GM18861 (cell line): ENCODE results near the gene ACAD11.
A peak's percentile ranks its signal among the peaks of the same experiment; 100 is the strongest.

Source experiments
- ATAC-seq: cut with Tn5 transposase; IDR thresholded peaks from one replicate; pipeline ENCODE4 v1.9.1; 2021; ENCODE audit not compliant: unreplicated experiment

ACAD11 gene

DNA sequence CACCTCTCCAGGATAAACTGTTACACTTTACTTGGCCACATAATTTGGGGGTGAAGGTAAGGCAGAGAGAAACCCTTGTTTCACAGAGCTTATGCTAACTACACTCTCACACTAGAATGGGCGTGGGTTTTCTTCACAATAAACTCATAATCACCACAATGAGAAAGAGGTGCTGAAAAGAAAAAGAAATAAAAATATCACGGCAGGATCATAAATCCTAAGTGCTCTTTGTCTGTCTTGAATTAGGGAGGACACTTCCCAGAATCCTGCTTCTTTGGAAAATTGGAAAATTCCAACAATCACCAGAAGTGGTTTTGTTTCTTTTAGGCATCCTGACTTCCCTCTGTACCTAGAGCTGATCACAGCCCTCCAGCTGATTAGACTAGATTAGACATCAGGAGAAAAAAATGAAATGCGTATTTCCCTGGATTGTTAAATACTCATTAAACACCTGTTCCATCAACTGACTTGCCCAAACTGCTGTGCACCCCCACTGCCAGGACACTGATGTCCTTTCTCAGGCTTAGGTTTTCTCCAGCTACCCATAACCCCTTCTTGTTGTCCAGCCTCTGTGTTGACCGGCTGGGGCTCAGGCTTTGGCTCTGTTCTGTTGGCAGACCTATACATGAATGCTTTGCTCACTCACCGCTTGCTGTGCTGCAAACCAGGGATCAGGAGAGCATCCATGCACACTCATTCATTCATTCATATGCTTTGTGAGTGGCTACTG is 104.1 kb downstream of the ACAD11 start:
- ATAC-seq, result no peak

DNA sequence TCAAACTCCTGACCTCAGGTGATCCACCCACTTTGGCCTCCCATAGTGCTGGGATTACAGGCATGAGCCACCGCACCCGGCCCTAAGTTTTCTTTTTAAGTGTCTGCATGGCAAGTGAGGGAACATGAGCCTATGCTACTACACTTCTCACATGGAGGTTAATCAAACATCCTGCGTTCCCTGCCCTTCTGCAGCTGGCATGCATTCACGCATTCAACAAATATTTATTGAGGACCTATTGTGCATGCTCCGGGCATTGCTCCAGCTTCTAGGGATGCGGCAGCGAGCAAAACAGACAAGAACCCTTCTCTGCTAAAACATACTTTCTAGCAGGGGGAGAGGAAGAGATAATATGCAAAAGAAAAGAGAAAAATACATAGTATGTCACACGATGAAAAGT is 105.2 kb downstream of the ACAD11 start:
- ATAC-seq, result no peak

DNA sequence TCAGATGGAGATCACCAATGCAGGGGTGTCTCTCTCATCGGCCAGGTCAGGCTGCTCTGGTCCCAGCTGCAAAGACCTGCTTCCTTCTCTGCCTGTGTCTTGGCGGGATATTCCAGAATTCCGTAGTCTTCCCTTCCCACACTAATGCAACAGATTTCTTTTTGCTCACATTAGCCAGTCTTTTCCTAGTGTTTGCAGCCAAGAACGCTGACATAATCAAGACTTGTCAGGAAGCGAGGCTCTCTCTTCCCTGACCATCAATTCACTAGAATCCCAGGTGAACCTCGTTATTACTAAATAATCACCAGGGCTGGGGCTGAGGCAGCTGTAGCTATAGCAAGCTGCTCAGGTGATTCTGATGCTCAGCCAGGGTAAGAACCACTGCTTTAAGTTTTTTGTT is 105.8 kb downstream of the ACAD11 start:
- ATAC-seq, result no peak

DNA sequence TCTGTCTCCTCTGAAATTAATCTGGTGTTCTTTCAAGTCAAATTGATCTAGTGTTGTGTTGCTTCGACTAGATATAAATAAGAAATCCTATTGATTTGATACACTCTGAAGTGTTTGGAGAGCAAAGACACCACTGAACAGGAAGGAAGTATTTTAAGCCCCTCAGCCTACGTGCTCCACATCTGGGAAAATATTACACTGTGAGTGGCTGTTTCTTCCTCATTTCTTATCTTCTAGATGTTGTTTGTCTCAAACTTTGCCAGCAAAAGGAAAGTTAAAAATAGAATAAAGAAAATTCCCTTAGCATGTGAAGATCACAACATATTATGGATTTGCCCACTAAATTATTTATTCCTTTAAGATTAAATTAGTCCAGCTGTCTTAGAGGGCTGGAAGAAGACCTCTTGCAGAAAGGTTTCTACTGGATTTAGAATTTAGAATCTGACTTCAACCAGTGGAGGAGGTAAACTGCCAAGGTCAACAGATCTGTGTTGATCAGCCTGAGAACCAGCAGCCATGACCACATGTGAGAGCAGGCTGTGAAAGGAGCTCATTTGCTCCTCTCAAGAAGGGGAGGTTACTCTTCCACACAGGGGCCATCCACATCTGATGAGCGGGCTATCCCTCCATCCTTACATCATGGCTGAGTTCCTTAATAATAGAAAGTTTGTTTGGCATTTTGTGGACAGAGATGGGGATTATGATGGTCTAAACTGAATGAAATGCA is 108.9 kb downstream of the ACAD11 start:
- ATAC-seq, result no peak

DNA sequence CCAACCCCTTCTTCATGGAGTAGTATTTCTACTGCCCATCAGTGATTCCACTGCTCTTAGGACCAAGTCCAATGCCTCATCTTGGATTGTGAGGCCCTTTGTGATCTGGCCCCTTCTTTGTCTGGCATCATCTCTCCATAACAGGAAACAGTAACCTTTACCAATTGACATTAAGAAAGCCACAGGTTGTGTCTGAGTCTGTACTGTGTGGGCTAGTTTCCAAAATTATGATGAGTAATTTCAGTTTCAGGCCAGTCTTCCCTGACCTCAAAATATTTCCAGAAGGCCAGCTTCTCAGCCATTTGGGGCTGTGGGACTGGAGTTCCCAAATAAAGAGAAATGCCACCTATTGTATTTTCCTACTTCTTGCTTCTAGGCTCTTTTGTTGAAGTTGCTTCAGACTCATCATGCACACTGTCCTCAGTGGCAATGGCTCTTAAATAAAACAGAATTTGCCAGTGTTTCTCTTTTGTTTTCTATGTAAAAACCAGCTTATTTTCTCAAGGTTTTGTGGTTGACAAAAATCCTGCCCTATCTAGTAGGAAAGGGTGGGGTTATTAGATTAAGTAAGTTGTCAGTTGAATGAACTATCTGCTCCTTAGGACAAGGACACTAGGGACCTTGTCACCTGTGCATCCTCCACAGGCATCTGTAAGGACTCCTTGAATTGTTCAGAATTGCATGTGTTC is 109.6 kb downstream of the ACAD11 start:
- ATAC-seq, result peak; percentile 53

DNA sequence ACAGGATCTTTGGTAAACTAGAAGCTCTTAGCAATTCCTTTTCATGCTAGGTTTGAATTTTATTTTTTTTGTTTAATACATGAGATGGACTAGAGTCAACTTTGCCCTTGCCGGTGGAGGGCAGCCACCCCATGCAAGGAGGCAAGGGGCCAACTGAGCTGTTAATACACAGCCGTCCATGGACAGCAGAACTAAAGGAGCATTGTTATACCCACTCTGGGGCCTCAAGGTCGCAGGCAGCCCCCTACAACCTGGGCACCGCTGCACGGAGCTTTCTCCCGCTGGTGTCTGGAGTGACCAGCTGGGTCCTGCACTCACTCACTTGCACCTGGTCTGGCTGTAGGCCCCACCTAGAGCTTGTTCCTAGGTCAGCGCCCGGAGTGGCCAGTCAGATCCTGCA is 110.4 kb downstream of the ACAD11 start:
- ATAC-seq, result no peak

DNA sequence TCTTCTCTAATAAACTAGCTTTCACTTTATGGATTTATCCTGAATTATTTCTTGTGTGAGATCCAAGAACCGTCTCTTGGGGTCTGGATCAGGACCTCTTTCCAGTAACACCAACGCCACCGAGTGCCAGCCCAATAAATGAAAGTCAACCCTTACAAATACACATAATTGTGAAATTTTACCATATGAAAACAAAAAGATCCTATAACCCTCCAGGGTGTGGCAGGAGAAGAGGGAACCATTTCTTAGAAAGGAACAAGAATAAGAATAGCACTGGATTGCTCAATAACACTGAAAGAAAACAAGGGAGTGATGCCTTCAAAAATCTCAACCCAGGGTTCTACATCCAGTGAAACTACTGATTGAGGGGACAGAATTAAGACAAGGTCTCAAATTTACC is 114.1 kb downstream of the ACAD11 start:
- no peak for ATAC-seq

DNA sequence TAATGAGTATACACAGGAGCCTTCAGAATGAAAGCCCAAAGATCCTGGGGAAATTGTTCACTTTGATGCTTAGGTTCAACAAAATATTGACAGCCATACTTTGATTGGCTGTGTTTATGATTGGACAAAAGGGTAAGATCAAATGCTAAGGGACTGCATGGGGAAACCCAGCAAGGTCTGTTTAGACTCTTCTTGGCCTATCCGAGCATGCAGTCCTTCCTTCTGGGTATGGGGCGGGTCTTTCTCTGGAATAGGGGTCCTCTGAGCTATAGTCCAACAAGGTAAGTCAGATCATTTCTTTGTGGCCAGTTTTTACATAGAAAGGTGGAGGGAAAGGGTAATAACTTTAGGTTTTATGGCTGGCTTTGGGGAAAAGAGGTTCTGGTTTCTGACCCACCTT is 115.5 kb downstream of the ACAD11 start:
- ATAC-seq, result no peak

DNA sequence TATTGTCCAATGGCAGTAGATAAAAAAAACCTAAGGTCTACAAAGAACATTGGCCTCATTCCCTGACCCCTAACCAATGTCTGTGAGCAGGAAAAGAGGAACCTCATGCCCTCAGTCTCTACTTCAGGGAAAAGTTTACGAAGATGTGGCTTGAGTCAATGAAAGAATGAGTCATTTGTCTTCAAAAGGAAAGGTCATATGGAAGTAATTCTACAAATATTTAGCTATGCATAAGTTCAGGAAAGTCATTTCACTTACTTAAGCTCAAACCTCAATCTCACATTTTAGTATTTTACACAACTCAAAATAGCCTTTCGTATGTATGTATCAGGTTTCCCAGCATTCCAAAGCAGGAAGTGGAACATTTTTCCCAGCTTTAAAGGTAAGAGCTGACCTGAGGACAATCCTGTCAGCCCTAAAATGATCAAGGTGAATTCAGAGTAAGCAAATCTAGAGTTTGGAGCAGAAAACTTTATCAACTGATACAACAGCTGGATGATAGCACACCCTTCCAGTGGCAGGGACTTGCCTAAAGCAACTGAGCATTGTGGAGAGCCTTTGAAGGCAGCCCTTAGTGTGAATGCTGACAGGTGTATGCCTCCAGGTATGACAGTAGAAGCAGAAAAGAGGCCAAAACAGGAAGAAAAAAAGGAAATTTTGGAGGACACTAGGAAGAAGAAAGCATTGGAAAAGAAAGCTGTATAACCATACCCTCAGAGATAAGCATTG is 116.4 kb downstream of the ACAD11 start:
- peak; percentile 44 for ATAC-seq

DNA sequence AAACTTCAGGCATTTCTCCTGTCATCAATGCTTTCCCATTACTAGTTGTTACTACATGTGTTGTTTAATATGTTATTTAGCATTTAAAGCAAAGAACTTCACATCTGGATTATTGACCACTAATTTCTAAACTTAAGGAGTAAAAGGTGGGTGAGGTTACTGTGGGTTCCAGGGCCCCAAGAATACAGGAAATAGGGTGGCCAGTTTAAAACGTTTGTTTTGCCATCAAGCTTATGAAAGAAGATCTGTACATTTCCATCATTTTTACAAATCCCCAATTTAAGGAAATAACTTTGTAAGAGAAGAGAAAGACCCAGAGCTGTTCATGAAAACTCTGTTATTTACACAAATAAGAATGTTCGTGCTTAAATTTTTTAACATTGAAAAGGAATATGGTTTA is 117.0 kb downstream of the ACAD11 start:
- ATAC-seq, result no peak

DNA sequence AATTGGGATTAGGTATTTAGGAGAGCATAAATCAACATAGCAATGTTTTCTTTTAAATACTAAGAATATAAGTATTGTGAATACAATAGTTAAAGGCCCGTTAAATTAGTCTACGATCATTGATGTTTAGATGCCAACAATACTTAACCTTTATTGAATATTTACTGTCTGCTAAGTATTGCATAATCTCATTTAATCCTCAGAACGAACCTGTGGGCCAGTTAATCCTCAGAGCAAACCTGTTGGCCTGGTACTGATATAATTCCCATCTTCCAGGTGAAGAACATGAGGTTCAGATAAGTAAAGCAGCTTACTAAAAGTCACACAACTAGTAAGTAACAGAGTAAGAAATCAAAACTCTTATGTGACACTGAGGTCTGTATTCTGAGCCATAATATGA is 119.9 kb downstream of the ACAD11 start:
- no peak for ATAC-seq

DNA sequence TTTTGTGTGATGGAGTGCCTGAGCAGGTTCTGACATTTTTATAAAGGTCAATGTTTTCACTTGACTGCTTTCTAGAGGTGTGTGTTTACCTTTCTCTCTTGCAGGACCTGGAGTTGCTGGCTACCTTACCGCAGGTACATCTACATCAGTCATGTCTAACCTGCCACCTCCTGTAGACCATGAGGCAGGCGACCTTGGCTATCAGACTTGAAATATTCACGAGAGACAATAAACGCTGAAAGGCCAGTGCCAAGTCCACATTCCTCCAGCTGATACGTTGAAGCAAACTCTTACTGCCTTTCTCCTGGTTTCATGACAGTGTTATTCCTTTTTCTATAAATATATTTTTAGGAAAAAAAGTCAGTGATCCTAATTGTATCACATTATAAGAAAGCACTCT is 121.5 kb downstream of the ACAD11 start:
- no peak for ATAC-seq

DNA sequence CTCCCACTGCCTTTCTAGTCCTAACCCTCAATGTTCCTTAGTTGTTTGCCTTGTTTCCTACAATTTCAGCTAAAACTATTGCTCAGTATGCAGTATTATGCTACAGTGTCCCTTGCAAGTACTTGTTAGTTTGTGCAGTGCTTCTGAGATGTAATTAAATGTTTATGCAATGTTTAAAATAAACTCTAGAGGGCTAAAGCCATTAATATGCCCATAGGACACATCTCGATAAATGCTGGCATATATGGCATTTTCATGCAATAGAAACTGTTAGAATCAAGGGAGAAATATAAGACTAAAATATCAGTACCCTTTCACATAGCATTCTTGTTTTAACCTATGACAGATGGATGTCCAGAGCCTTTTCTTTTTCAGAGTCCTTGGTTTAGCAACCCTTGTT is 122.3 kb downstream of the ACAD11 start:
- no peak for ATAC-seq

DNA sequence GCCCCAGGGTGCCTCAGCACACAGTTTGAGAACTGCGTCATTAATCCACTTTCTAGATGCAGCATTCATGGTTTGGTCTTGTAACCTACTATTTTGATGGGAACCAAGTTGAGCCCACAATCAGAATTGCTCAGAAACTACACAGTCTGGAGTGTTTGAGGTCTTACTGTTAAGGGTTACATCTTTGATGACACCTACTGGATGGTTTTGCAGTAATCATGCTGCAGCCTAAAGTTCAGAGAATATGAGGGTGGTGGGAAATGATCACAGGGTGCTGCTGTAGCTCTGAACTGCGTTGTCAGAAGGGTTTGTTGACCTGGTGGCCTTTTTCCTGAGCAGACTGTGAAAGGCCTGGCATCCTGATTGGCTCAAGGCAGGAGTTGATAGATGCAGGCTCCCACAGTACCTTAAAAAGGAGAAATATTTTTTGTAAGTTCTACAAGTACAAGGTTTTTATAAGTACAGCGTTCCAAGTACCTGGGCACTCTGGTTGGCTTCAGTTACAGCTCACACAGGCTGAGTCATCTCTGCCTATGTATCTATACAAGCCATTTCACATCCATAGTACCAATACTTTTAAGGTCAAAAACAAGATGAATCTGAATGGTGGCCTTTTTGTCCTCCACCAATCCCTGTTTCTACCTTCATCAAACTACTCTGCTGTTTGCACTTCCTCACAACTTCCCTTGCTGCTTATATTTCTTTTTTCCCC is 123.0 kb downstream of the ACAD11 start:
- ATAC-seq, result no peak

DNA sequence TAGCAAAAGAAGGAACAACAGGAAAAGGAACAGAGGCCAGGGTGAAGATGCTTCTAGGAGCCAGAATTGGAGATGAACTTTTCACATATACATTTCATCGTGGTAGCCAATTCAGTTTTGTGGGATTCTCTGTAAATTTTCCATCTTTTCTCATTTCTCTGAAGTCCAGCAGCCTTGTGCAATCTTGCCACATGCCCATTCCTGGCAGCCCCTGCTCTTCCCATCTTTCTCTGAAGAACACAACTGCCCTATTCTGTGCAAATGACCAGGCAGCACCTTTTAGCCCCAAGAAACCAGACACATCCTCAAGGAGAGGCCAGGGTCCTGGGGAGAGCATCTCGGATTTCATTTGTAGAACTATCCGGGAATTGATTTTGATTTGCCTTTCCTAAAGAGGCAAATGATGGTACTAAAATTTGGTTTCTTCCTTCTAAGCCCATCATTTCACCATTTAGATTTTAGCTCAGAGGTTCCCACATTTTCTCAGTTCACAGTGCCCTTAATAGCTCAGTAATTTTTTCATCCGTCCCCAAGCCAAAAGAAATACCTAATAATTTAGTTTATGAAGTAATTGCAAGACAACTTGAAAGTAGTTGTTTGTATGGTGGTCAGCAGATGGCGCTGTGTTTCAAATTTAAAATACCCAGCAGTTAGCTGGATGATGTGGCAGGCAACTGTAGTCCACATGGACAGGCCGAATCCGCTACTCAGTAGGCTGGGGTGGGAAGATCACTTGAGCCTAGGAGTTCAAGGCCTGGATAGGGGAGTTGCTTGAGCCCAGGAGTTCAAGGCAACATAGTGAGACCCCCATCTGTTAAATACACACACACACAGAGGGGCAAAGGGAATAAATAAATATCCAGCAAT is 123.8 kb downstream of the ACAD11 start:
- ATAC-seq, result no peak

DNA sequence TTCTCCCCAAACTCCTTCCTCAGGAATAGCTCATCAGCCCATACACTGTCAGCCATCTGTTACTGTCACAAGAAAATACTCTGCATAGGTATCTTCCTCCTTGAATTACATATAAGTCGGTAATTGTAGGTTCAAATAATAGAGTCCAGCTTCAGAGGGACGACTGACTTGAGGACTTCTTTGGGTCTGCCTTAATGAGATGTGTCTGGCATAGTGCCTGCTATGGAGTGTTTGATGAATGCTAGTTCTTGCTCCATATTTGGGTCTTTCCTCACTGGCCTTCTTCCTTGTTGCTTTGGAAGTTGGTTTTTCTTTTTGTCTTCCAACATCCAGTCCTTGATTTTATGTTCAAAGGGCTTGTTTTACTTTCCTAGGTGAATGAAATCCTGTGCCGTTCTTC is 129.0 kb downstream of the ACAD11 start:
- no peak for ATAC-seq

DNA sequence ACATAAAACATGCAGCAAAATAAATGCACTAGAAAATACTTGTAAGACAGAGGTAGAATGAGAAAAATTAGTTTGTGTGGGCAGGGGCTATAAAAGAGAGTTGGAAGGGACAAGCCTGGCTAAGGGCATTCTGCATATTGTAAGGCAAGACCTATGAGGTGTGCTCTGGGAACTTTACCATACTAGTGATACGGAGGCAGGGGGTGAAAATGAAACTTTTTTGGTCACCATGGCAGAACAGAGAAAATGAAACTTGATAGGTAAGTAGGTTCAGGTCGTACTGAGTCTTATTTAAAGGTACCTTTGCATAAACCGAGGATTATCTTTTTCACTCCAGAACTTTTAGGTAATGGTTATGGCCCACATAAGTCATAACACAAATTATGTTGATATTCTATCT is 137.3 kb downstream of the ACAD11 start:
- no peak for ATAC-seq

DNA sequence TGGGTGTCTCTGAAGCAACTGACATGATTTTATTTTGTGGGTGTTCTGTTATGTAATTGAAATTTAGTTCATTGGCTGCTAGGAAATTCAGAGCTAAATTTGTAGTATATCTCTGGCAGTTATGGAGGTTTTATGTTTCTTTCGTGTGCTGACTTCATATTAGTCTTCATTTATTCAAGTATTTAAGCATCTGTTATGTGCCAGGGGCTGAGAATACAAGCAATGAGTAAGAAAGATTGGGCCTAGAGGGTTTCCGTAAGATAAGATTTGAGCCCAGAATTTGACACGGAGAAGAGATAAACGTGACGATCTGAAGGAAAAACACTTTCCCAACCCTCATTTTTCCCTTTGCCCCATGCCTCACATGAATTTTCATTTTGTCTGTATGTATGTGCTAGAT is 137.7 kb downstream of the ACAD11 start:
- no peak for ATAC-seq

DNA sequence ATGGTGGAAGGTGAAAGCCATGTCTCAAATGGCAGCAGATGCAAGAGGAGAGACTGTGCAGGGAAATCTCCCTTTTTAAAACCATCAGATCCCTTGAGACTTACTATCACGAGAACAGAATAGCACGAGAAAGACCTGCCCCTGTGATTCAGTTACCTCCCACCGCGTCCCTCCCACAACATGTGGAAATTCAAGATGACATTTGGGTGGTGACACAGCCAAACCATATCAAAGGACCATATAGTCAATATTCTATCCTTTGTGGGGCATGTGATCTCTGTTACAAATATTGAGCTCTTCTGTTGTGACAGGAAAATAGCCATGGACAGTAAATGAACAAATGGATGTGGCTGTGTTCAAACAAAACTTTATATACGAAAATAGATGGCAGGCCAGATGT is 139.7 kb downstream of the ACAD11 start:
- no peak for ATAC-seq

DNA sequence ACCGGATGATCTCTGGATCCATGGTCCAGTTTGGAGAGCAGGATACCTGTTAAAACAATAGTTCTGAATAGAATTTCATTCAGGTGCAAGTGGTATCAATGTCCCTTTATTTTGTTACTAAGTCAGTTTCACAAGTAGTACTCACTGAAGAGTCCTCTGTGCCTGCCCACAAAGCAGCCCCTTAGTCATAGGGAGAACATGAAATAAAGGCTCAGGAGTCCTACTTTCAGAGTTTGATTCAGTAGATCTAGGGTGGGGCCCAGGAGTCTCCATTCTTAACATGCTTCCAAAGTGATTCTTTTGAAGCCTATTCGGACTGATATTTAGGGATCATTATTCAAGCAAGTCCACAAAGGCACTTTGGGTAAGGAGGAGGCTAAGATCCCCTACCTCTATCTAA is 142.3 kb downstream of the ACAD11 start:
- no peak for ATAC-seq
